ENCODE measurements around the gene ARL15.

ARL15 gene

DNA sequence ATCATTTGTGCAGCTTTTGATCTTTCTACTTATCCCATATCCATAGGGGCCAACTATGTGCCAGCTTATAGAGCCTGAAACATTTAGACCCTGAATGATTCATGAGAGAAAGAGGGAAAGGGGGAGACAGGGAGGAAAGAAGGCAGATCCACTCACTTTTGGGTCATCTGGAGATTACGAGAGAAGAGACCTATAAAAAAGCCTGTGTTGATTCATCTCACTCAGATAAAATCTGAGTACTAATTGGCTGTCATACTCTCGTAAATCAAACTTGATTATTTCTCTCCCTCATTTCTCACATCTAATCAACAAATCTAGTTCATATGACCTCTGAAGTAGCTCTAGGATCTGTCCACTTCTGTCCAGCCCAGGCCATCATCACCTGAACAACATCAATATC lies 137.1 kb downstream of the ARL15 start:
- H2AFZ ChIP-seq (ENCODE audit: low read length) = no peak overlapping the region
- H4K20me1 ChIP-seq (ENCODE audit: insufficient read depth, low read length, poor library complexity, severe bottlenecking) = no peaks in the 10 kb centered on the region
- no peaks in the 10 kb centered on the region for H3K36me3 ChIP-seq (ENCODE audit: insufficient read depth, low read length)
- H3K79me2 ChIP-seq (ENCODE audit: insufficient read depth, low read length) = no peaks in the 10 kb centered on the region
- H3K4me2 ChIP-seq (ENCODE audit: low read depth, low read length, poor library complexity, severe bottlenecking) = no peak overlapping the region
- no peaks in the 10 kb centered on the region for H3K9me3 ChIP-seq (ENCODE audit: insufficient read depth, low read depth, low read length)
- no peaks in the 10 kb centered on the region for H3K9me2 ChIP-seq (replicated peaks; ENCODE audit: low read depth, low read length)
- TF ChIP-seq EZH2phosphoT487 (IDR thresholded peaks at IDR 0.05; ENCODE audit: borderline replicate concordance) = no peak
- TF ChIP-seq, protein P1, sequence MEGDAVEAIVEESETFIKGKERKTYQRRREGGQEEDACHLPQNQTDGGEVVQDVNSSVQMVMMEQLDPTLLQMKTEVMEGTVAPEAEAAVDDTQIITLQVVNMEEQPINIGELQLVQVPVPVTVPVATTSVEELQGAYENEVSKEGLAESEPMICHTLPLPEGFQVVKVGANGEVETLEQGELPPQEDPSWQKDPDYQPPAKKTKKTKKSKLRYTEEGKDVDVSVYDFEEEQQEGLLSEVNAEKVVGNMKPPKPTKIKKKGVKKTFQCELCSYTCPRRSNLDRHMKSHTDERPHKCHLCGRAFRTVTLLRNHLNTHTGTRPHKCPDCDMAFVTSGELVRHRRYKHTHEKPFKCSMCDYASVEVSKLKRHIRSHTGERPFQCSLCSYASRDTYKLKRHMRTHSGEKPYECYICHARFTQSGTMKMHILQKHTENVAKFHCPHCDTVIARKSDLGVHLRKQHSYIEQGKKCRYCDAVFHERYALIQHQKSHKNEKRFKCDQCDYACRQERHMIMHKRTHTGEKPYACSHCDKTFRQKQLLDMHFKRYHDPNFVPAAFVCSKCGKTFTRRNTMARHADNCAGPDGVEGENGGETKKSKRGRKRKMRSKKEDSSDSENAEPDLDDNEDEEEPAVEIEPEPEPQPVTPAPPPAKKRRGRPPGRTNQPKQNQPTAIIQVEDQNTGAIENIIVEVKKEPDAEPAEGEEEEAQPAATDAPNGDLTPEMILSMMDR (conservative IDR thresholded peaks at IDR 0.05; ENCODE audit: low read length) = no peak
- H3K4me1 ChIP-seq (ENCODE audit: insufficient read depth, low read length, poor library complexity, severe bottlenecking) = no peaks in the 10 kb centered on the region
- no peaks in the 10 kb centered on the region for H3K27me3 ChIP-seq (ENCODE audit: insufficient read depth, low read length, poor library complexity, severe bottlenecking)
- H3K9ac ChIP-seq (ENCODE audit: low read depth, low read length, poor library complexity, severe bottlenecking) = no peak overlapping the region
- no peak overlapping the region for H3K4me3 ChIP-seq (ENCODE audit: low read length, poor library complexity, severe bottlenecking)
- H3F3A ChIP-seq (ENCODE audit: low read depth) = no peaks in the 10 kb centered on the region

DNA sequence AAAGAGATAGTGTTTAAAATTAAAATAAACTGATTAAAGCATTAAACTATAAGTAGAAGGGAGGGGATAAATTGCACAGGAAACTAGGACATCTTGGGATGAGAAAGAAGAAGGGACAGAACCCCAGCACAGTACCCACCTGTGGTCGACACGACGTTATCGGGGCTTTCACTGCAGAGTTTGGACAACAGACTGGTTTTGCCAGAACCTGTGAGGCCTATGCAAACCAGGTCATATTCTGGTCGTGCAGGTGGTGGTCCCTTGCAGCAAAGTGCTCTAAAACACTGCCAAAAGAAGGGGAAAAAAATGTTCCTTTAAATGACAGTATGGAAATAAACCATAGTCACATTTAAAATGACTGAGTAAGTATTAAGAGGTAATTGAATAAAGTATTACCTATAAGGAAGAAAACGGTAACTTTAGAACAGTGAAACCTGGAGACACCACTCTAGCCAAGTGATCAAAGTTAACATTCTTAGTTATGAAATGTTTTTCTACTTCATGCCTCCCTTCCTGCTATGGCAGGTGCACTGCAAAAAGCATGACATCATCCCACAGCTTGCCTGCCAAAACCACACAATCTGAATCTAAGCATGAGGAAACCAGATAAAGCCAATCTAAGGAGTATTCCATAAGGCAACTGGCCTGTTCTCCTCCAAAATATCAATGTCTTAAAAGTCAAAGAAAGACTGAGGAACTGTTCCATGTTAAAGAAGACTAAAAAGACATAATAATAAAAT lies 138.6 kb downstream of the ARL15 start:
- H3K9me3 ChIP-seq (ENCODE audit: insufficient read depth, low read depth, low read length) = no peaks in the 10 kb centered on the region
- no peaks in the 10 kb centered on the region for H3K27me3 ChIP-seq (ENCODE audit: insufficient read depth, low read length, poor library complexity, severe bottlenecking)
- no peaks in the 10 kb centered on the region for H3K9me2 ChIP-seq (replicated peaks; ENCODE audit: low read depth, low read length)
- H2AFZ ChIP-seq (ENCODE audit: low read length) = no peak overlapping the region
- H4K20me1 ChIP-seq (ENCODE audit: insufficient read depth, low read length, poor library complexity, severe bottlenecking) = no peaks in the 10 kb centered on the region
- H3K79me2 ChIP-seq (ENCODE audit: insufficient read depth, low read length) = no peaks in the 10 kb centered on the region
- no peak overlapping the region for H3K9ac ChIP-seq (ENCODE audit: low read depth, low read length, poor library complexity, severe bottlenecking)
- no peak overlapping the region for H3K4me3 ChIP-seq (ENCODE audit: low read length, poor library complexity, severe bottlenecking)
- H3K36me3 ChIP-seq (ENCODE audit: insufficient read depth, low read length) = peaks cover 5% of the 10 kb centered on the region; the same call in 1 of the 2 replicates
- no peaks in the 10 kb centered on the region for H3K4me1 ChIP-seq (ENCODE audit: insufficient read depth, low read length, poor library complexity, severe bottlenecking)
- no peaks in the 10 kb centered on the region for H3F3A ChIP-seq (ENCODE audit: low read depth)
- H3K4me2 ChIP-seq (ENCODE audit: low read depth, low read length, poor library complexity, severe bottlenecking) = no peak overlapping the region
- no peak for TF ChIP-seq EZH2phosphoT487 (IDR thresholded peaks at IDR 0.05; ENCODE audit: borderline replicate concordance)
- TF ChIP-seq, protein P1 (conservative IDR thresholded peaks at IDR 0.05; ENCODE audit: low read length) = no peak

DNA sequence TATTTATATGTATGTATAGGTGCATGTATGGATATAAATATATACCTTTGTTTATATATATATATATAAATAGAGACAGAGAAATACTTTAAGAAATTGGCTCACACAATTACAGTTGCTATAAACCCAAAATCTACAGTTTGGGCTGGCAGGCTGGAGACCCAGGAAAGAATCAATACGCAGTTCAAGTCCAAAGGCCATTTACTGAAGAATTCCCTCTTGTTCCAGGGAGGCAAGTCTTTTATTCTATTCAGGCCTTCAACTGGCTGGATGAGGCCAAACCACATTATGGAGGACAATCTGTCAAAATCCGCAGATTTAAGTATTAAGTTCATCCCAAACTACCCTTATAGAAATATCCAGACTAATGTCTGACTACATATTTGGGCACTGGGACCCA lies 144.7 kb downstream of the ARL15 start:
- Histone ChIP-seq H3K4me2 (ENCODE audit: low read depth, low read length, poor library complexity, severe bottlenecking) (no peak overlapping the region), H3K4me3 (ENCODE audit: low read length, poor library complexity, severe bottlenecking) (no peak overlapping the region), H3F3A (ENCODE audit: low read depth) (no peaks in the 10 kb centered on the region), H3K9ac (ENCODE audit: low read depth, low read length, poor library complexity, severe bottlenecking) (no peak overlapping the region), H3K9me2 (replicated peaks; ENCODE audit: low read depth, low read length) (no peaks in the 10 kb centered on the region), H3K4me1 (ENCODE audit: insufficient read depth, low read length, poor library complexity, severe bottlenecking) (no peaks in the 10 kb centered on the region), H3K9me3 (ENCODE audit: insufficient read depth, low read depth, low read length) (no peaks in the 10 kb centered on the region), H4K20me1 (ENCODE audit: insufficient read depth, low read length, poor library complexity, severe bottlenecking) (no peaks in the 10 kb centered on the region), H2AFZ (ENCODE audit: low read length) (no peak overlapping the region), H3K79me2 (ENCODE audit: insufficient read depth, low read length) (no peaks in the 10 kb centered on the region), H3K36me3 (ENCODE audit: insufficient read depth, low read length) (peaks cover 6% of the 10 kb centered on the region; the same call in 1 of the 2 replicates), H3K27me3 (ENCODE audit: insufficient read depth, low read length, poor library complexity, severe bottlenecking) (no peaks in the 10 kb centered on the region)
- TF ChIP-seq, protein P1 (conservative IDR thresholded peaks at IDR 0.05; ENCODE audit: low read length) = no peak
- no peak for TF ChIP-seq EZH2phosphoT487 (IDR thresholded peaks at IDR 0.05; ENCODE audit: borderline replicate concordance)

Data from Loucy (cell line).